Measurements from ENCODE around the gene TET2. TPM values are rescaled to one million over a fixed set of nuclear protein-coding genes. Genes with fewer than 3 reads are reported as not detected.

Gene TET2
- total and polyA plus RNA-seq, 2 of the 4 experiments (the other 2 are of a cell fraction) = 5.6 to 25.3 TPM

- DNase-seq = no peak
- POLR2A ChIA-PET (ENCODE audit: unreplicated experiment) = no interaction called here
Observed at GRCh38 chr4:105277702-105278101, 131.0 kb downstream of the TET2 start.

More at GRCh38 chr4:105277702-105278101, 131.0 kb downstream of the TET2 start:
- Histone ChIP-seq H3K79me1 (ENCODE audit: low read depth in 1 of 2, low read length in 2 of 2) (no peaks in the 10 kb centered on the region), H3K9ac (ENCODE audit: low read depth, low read length) (no peak overlapping the region), H2AK9ac (replicated peaks; ENCODE audit: low read depth, low read length, poor library complexity) (no peak overlapping the region), H2BK15ac (ENCODE audit: low read depth, low read length) (no peak overlapping the region), H3K56ac (ENCODE audit: extremely low read depth, insufficient read depth, low read length) (no peak overlapping the region), H3K18ac (ENCODE audit: low read depth, low read length) (no peak overlapping the region), H4K91ac (ENCODE audit: insufficient read depth, low read depth, low read length) (no peak overlapping the region), H3K4me2 (ENCODE audit: low read depth, low read length) (no peak overlapping the region), H3K27me3 (ENCODE audit: control insufficient read depth, insufficient read depth, low read length) (no peaks in the 10 kb centered on the region), H3K14ac (replicated peaks; ENCODE audit: low read depth, low read length) (no peak overlapping the region), H3K9me3 (ENCODE audit: control insufficient read depth, insufficient read depth, low read length) (no peaks in the 10 kb centered on the region), H3K9me1 (ENCODE audit: insufficient read depth, low read length) (peaks cover 8% of the 10 kb centered on the region), H4K20me1 (ENCODE audit: insufficient read depth, low read length) (peaks cover 10% of the 10 kb centered on the region; the same call in 1 of the 2 replicates), H2AK5ac (ENCODE audit: low read depth, low read length) (no peak overlapping the region), H3K4ac (ENCODE audit: low read depth, low read length) (no peak overlapping the region), H2BK20ac (ENCODE audit: low read depth, low read length) (no peak overlapping the region), H3K23ac (ENCODE audit: low read depth, low read length) (no peak overlapping the region), H2BK5ac (ENCODE audit: low read depth, low read length, poor library complexity, severe bottlenecking) (no peak overlapping the region), H2BK120ac (ENCODE audit: low read depth, low read length) (no peak overlapping the region), H3K4me3 (ENCODE audit: insufficient read depth, low read depth, low read length) (no peak overlapping the region), H3K36me3 (ENCODE audit: control insufficient read depth, insufficient read depth, low read length) (peaks cover 21% of the 10 kb centered on the region), H3K4me1 (ENCODE audit: control insufficient read depth, insufficient read depth, low read length) (peaks cover 8% of the 10 kb centered on the region), H4K5ac (ENCODE audit: low read depth, low read length) (no peak overlapping the region), H4K8ac (ENCODE audit: low read depth in 2 of 2, low read length in 2 of 2) (no peak overlapping the region), H2AFZ (replicated peaks; ENCODE audit: low read length, poor library complexity) (no peak overlapping the region), H3K27ac (ENCODE audit: insufficient read depth, low read length) (no peak overlapping the region)
- intact Hi-C loops (cut with micrococcal nuclease) (no loop called here), dilution Hi-C loops (cut with HindIII; ENCODE audit: low sequenced_read_pairs, unreplicated experiment) (no loop called here), in situ Hi-C loops (cut with MboI; ENCODE audit: low sequenced_read_pairs) (no loop called here)
- TF ChIP-seq FOS (IDR thresholded peaks at IDR 0.05; ENCODE audit: low read depth, low read length) = no peak
- TF ChIP-seq, protein P1, sequence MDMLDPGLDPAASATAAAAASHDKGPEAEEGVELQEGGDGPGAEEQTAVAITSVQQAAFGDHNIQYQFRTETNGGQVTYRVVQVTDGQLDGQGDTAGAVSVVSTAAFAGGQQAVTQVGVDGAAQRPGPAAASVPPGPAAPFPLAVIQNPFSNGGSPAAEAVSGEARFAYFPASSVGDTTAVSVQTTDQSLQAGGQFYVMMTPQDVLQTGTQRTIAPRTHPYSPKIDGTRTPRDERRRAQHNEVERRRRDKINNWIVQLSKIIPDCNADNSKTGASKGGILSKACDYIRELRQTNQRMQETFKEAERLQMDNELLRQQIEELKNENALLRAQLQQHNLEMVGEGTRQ (IDR thresholded peaks at IDR 0.05; ENCODE audit: low read depth, low read length) = no peak
- no peak for TF ChIP-seq RCOR1 (IDR thresholded peaks at IDR 0.05; ENCODE audit: insufficient replicate concordance, low read length)
- no peak for TF ChIP-seq NFE2L2 (IDR thresholded peaks at IDR 0.05; ENCODE audit: low read depth, low read length)
- TF ChIP-seq RFX5 (IDR thresholded peaks at IDR 0.05; ENCODE audit: low read depth, low read length) = no peak
- no peak for TF ChIP-seq MXI1 (IDR thresholded peaks at IDR 0.05; ENCODE audit: borderline replicate concordance, low read depth, low read length)
- TF ChIP-seq POLR2A (IDR thresholded peaks at IDR 0.05; ENCODE audit: low read depth, low read length) = no peak
- no peak for TF ChIP-seq MAFK (IDR thresholded peaks at IDR 0.05; ENCODE audit: low read depth, low read length)
- TF ChIP-seq SMC3 (IDR thresholded peaks at IDR 0.05; ENCODE audit: low read depth, low read length) = no peak
- TF ChIP-seq MAZ (IDR thresholded peaks at IDR 0.05; ENCODE audit: borderline replicate concordance, low read depth, low read length) = no peak
- TF ChIP-seq CHD1 (IDR thresholded peaks at IDR 0.05; ENCODE audit: low read depth, low read length) = no peak
- no peak for TF ChIP-seq RAD21 (IDR thresholded peaks at IDR 0.05; ENCODE audit: low read length)
- TF ChIP-seq, protein P2, sequence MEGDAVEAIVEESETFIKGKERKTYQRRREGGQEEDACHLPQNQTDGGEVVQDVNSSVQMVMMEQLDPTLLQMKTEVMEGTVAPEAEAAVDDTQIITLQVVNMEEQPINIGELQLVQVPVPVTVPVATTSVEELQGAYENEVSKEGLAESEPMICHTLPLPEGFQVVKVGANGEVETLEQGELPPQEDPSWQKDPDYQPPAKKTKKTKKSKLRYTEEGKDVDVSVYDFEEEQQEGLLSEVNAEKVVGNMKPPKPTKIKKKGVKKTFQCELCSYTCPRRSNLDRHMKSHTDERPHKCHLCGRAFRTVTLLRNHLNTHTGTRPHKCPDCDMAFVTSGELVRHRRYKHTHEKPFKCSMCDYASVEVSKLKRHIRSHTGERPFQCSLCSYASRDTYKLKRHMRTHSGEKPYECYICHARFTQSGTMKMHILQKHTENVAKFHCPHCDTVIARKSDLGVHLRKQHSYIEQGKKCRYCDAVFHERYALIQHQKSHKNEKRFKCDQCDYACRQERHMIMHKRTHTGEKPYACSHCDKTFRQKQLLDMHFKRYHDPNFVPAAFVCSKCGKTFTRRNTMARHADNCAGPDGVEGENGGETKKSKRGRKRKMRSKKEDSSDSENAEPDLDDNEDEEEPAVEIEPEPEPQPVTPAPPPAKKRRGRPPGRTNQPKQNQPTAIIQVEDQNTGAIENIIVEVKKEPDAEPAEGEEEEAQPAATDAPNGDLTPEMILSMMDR (conservative IDR thresholded peaks at IDR 0.05; ENCODE audit: low read depth, low read length) = no peak
- TF ChIP-seq BHLHE40 (IDR thresholded peaks at IDR 0.05; ENCODE audit: low read depth, low read length) = no peak
- no peak for TF ChIP-seq CEBPB (IDR thresholded peaks at IDR 0.05; ENCODE audit: low read depth, low read length)
- TF ChIP-seq ELK1 (IDR thresholded peaks at IDR 0.05; ENCODE audit: borderline replicate concordance, low read depth, low read length) = no peak
- ATAC-seq (ENCODE audit: low read depth) = no peak
- no CpG with 5 or more reads among the region's 1 CpG for WGBS, 2 experiments (ENCODE audit: extremely low coverage in 2 of 2, insufficient read length in 1 of 2)
- no TSS peak for BruUV-seq (replicated peaks)
- CTCF ChIA-PET = no interaction called here
